GM19468 (cell line): Measurements from ENCODE around the gene FZD8.

Experiments used
- ATAC-seq: cut with Tn5 transposase; IDR thresholded peaks from one replicate; pipeline ENCODE4 v1.9.1; 2021; ENCODE audit warnings: mild to moderate bottlenecking, moderate library complexity, moderate number of reproducible peaks; ENCODE audit not compliant: unreplicated experiment; ENCODE audit errors: extremely low read depth

The FZD8 gene

GRCh38 chr10:35641676-35642034 lies 441 bp downstream of the FZD8 start:
- ATAC-seq: no peak

- ATAC-seq: no peak
These were observed 983 bp downstream of the FZD8 start for GRCh38 chr10:35640951-35641675.

DNA sequence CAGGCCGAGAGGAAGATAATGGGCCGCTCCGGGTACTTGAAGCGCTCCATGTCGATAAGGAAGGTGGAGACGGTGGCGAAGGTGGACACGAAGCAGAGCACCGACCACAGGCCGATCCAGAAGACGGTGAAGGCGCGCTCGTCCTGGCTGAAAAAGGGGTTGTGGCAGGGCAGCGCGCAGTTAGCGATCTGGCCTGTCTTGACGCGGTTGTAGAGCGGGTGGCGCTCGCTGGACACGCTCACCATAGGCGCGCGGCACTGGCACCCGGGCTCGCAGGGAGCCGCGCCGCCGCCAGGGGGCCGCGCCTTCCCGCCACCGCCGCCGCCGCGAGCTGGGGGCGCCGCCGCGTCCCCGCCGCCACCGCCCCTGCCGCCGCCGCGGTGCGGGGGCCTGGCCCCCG lies 1.6 kb downstream of the FZD8 start:
- ATAC-seq: no peak

DNA sequence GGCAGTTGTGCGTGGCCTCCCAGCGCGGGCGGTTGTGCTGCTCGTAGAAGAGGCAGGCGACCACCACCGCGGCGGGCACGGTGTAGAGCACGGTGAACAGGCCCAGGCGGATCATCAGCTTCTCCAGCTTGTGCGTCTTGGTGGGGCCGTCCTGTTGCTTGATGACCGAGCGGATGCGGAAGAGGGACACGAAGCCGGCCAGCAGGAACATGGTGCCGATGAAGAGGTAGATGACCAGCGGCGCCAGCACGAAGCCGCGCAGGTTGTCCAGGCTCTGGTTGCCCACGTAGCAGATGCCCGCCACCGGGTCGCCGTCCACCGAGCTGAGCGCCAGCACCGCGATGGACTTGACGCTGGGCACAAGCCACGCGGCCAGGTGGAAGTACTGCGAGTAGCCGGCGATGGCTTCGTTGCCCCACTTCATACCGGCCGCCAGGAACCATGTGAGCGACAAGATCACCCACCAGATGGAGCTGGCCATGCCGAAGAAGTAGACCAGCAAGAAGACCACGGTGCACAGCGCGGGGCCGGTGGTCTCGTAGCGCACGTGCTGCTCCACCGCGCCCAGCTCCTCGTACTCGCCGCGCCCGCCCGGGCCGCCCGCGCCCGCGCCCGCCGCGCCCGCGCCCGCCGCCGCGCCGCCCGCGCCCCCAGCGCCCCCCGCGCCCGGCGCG lies 2.2 kb downstream of the FZD8 start:
- no peak for ATAC-seq

- ATAC-seq: no peak
These were observed 2.9 kb downstream of the FZD8 start for GRCh38 chr10:35639021-35639727.

DNA sequence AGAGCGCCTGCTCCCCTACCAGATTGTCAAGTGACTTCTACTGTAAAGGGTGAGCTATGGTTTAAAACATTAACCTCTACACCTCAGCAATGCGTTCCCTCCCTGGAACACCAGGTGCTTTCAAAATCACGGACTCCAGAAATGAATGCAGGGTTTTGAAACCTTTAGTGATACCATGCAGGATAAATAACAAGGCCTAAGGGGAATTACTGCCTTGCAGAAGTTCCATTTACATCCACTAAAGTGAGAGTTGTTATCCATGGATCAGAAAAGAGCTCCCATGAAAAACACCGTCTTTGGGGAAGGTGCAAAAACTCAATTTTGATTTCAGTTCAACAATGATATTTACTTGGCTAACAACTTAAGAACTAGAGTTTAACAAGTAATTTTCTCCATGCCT lies 4.0 kb downstream of the FZD8 start:
- ATAC-seq: no peak

- ATAC-seq: no peak
These were observed 4.6 kb downstream of the FZD8 start for GRCh38 chr10:35637462-35637861.

GRCh38 chr10:35636956-35637355 lies 5.1 kb downstream of the FZD8 start:
- no peak for ATAC-seq

DNA sequence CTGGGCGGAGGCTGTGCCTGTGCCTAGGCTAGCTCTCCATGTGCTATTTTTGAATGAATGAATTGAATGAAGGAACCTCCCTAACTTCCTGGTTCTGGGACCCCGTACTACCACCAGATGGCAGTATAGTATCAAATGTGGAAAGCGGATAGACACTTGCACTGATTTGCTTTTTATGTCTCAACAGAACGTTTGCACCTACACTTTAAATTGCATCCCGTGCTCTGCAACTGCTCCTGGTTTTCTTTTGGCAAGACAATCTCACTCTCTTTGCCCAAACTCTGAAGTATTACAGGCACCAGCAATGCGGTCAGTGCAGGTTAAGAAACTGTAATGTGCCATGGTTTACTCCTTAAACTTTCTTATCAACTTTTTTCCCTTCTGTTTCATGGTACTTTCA lies 6.5 kb downstream of the FZD8 start:
- ATAC-seq: no peak

DNA sequence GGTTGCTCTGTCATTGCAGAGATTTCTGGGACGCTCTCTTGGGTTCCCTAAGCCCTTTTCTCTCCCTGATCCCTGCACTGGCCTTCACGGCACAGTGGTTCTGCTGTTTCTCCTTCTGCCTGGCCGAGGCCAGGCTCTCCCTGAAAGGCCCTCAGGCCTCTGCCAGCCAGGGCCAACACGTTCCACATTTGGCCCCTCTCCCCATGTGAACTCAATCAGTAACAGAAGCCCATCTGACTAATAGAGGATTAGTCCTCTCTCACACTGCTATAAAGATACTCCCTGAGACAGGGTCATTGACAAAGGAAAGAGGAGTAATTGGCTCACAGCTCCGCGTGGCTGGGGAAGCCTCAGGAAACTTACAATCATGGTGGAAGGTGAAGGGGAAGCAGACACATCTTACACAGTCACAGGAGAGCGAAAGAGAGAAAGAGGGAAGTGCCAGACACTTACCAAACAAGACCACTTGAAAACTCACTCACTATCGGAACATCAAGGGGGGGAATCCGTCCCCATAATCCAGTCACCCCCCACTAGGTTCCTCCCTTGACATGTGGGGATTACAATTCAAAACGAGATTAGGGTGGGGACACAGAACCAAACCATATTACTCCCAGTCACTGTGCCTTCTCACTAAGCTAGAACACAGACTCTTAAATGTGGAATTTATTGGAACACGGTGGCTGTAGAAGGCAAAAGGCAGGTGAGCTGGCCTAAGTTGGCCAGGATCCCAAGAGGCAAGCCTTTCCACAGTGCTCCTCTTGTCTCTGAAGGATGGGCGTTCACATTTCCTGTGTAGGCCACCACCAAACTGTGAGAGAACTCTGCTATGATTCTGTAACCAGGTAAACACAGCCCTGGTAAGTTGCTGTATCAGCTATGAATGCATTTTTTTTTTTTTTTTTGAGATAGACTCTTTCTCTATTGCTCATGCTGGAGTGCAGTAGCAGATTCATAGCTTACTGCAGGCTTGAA lies 8.8 kb downstream of the FZD8 start:
- no peak for ATAC-seq

DNA sequence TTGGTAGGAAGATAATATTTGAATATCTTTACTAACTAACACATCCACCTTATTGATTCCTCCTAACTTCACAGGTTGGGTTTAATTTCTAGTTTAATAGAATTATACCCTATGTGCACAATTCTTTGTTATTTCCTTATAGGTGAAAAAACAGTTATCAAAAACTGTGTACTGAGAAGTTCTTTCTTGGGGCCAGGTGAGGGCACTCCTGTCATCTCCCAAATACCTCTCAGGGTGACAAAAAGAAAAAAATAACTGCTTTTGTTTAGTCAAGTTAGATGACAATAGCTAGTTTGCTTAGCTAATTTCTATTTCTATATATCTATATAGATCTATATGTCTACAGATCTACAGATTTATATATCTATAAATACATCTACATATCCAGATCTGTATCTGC lies 10.1 kb downstream of the FZD8 start:
- ATAC-seq: no peak

GRCh38 chr10:35631404-35631803 lies 10.7 kb downstream of the FZD8 start:
- ATAC-seq: no peak

DNA sequence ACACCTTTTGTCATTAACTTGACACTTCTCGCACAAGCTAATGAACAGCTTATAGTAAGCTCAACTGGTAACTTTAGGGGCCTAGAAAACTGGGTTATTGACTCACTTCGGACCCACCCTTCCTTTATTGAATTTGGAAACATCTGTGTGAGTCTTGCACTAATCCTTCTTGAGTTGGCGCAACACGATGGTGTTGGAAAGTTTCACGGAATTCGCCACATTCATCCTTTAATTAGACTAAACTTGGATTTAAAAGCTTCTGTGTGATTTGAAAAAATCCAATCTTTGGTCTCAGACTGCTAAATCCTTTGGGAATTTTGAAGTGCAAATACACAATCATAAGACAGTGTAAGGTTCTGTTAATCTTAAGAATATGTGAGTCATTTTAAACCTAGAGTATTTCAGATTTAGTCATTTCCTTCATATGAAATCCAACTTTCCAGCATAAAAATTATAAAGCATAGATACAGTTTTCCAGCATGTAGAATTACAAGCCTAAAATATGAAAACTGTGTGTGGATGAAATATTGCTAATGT lies 15.1 kb downstream of the FZD8 start:
- no peak for ATAC-seq

GRCh38 chr10:35614312-35614711 lies 27.8 kb downstream of the FZD8 start:
- ATAC-seq: no peak

DNA sequence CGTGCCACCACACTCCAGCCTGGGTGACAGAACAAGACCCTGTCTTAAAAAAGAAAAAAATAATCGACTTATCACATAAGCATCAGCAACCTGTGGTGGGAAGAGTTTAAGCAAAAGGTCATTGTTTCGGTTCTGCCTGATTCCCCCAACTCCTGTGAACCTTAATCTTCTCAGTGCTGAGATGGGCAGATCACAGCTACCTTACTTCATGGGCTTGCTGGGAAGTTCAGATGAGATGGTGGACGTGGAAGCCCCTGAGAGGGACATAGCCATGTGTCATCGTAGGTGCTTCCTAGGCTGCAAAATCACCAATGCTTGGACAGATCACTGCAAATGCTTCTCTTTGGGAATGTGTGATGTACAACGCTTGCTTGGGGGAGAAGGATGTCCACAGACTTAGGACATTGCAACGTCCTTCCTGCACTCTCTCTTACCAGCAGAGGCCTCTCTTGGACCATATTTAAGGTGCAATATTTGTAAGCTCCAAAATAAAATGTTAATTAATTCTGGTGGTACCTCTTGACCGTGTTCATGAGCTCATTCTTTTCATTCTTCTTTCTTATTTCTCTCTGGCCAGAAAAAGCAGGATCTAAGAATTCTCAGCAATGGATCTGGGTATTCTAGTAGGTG lies 28.4 kb downstream of the FZD8 start:
- no peak for ATAC-seq

- no peak for ATAC-seq
These were observed 29.0 kb downstream of the FZD8 start for GRCh38 chr10:35613107-35613440.

DNA sequence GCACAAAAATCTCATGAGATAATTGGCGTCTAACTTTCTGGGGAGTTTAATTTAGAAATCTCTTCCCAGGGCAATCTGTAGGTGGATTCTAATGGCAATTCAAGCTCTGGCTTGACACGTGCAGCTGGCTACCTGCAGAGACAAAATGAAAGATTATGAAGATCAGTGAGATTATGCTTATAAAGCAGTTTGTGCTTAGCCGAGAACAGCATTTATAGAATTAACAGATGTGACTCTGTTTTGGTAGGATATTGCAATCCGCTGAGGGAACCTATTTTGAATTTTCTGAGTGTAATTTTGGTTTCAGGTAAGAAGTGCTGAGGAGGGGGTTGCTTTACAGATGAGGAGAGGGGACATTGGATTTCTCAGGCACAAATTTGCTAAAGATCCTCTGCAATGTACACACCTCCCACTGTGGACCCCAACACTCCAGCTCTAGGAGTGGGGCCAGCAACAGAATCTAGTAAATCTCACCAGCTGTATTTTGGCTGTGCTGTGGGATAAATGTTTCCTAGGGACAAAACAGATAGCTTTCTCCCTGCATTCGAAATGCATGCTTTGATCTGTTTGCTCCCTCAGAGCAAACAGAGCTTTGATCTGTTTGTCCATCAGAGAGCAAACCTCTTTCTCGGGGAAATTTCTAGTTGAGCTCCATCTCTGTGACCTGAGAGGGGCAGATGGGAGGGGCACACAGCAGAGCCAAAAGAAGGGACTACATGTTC lies 29.6 kb downstream of the FZD8 start:
- ATAC-seq: no peak

GRCh38 chr10:35611750-35612149 lies 30.3 kb downstream of the FZD8 start:
- no peak for ATAC-seq

GRCh38 chr10:35608328-35608672 lies 33.8 kb downstream of the FZD8 start:
- ATAC-seq: no peak
